ENCODE results near the gene MAP3K14. TPM values are rescaled to one million over a fixed set of nuclear protein-coding genes. Genes with fewer than 3 reads are reported as not detected.

The MAP3K14 gene
- total RNA-seq, 1 donor from 2014 or later = 0.79 TPM

DNA sequence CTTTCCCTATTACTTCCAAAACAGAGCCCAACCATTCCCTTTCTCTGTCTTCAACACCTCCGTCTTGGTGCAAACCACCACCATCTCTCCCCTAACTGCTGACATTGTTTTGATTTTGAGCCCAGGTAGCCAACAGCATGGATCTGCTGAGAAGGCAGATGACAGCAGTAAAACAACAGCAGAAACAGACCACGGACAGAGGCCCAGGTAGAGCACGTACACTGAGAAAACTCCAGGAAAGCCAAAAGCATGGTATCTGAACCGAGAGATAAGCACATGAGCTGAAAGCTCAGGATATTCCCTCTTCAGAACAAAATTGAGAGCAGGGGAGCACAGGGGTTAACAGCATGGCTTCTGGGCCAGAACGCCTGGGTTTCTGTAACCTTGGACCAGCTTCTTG lies 18.9 kb upstream of the MAP3K14 start:
- no peak for TF ChIP-seq CTCF (IDR thresholded peaks at IDR 0.05; ENCODE audit: insufficient read depth, low read length, severe bottlenecking)
- FAIRE-seq (no peak), DNase-seq (ENCODE audit: low read depth) (no peak)
- Histone ChIP-seq H3K4me3 (ENCODE audit: low read depth, low read length) (no peak overlapping the region), H3K36me3 (ENCODE audit: control insufficient read depth, insufficient read depth, low read length) (no peaks in the 10 kb centered on the region), H3K27me3 (ENCODE audit: control insufficient read depth, insufficient read depth, low read length) (no peaks in the 10 kb centered on the region)

- FAIRE-seq (no peak), DNase-seq (ENCODE audit: low read depth) (no peak)
- Histone ChIP-seq H3K36me3 (ENCODE audit: control insufficient read depth, insufficient read depth, low read length) (no peaks in the 10 kb centered on the region), H3K27me3 (ENCODE audit: control insufficient read depth, insufficient read depth, low read length) (no peaks in the 10 kb centered on the region), H3K4me3 (ENCODE audit: low read depth, low read length) (no peak overlapping the region)
- TF ChIP-seq CTCF (IDR thresholded peaks at IDR 0.05; ENCODE audit: insufficient read depth, low read length, severe bottlenecking) = no peak
These were observed 18.2 kb upstream of the MAP3K14 start for GRCh38 chr17:45334701-45335677.

GRCh38 chr17:45334231-45334630 lies 17.4 kb upstream of the MAP3K14 start:
- Histone ChIP-seq H3K36me3 (ENCODE audit: control insufficient read depth, insufficient read depth, low read length) (no peaks in the 10 kb centered on the region), H3K27me3 (ENCODE audit: control insufficient read depth, insufficient read depth, low read length) (no peaks in the 10 kb centered on the region), H3K4me3 (ENCODE audit: low read depth, low read length) (no peak overlapping the region)
- DNase-seq (ENCODE audit: low read depth) (peak; percentile 65), FAIRE-seq (no peak)
- TF ChIP-seq CTCF (IDR thresholded peaks at IDR 0.05; ENCODE audit: insufficient read depth, low read length, severe bottlenecking) = no peak

DNA sequence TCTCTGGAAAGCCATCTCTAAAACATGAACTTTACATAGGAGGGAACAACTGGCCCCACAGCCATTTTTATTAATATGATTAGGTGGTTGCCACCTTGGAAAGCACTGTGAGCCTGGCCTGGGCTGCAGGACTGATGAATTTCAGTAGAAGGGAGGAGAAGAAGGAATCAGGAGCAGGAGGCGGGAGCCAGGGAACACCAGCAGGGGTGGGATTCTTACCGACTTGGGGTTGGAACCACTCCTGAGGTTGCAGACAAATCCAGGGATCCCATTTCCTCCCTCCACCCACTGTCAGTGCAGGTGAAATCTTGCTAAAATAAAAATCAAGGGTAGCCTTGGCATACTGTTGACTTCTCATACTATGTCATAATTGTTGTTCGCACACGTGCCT lies 16.9 kb upstream of the MAP3K14 start:
- FAIRE-seq (no peak), DNase-seq (ENCODE audit: low read depth) (no peak)

DNA sequence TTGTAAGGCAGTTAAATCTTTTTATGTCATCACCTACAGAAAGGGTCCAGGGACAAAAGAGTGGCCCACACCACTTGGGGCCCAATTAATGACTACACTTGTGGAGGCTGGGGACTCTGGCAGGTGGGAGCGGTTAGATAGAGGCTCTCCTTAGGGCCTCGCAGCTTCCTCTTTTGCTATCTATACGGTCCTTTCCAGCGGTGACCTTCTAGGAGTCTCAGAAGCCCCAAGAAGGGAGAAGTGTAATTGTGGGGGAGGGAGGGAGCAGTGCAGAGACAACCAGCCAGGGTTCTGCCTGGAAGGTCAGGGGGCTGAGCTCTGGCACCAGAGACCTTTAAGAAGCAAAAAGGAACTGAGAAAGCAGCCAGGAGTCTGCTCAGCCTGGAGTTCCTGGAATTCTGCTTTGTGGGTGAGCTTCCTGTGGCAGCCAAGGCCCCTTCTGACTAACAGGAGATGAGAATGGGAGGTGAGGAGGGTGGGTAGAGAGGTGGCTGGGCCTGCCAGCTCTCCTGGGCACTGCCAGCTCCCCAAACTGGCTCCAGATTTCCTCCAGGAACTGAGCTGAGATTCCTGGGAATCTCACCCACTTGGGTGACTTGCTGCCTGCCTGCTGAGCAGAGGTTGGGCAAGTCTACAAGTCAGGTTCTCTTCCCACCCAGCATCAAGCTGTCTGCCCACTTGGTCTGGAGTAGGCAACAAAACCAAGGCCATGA lies 16.3 kb upstream of the MAP3K14 start:
- Histone ChIP-seq H3K27me3 (ENCODE audit: control insufficient read depth, insufficient read depth, low read length) (no peaks in the 10 kb centered on the region), H3K4me3 (ENCODE audit: low read depth, low read length) (no peak overlapping the region), H3K36me3 (ENCODE audit: control insufficient read depth, insufficient read depth, low read length) (no peaks in the 10 kb centered on the region)
- no peak for TF ChIP-seq CTCF (IDR thresholded peaks at IDR 0.05; ENCODE audit: insufficient read depth, low read length, severe bottlenecking)
- no peak for DNase-seq (ENCODE audit: low read depth)
- no peak for FAIRE-seq

More for the DNA sequence above, 16.9 kb upstream of the MAP3K14 start:
- no peak for TF ChIP-seq CTCF (IDR thresholded peaks at IDR 0.05; ENCODE audit: insufficient read depth, low read length, severe bottlenecking)
- Histone ChIP-seq H3K4me3 (ENCODE audit: low read depth, low read length) (no peak overlapping the region), H3K27me3 (ENCODE audit: control insufficient read depth, insufficient read depth, low read length) (no peaks in the 10 kb centered on the region), H3K36me3 (ENCODE audit: control insufficient read depth, insufficient read depth, low read length) (no peaks in the 10 kb centered on the region)
